ENCODE results near the gene ACAP2.

Gene ACAP2

DNA sequence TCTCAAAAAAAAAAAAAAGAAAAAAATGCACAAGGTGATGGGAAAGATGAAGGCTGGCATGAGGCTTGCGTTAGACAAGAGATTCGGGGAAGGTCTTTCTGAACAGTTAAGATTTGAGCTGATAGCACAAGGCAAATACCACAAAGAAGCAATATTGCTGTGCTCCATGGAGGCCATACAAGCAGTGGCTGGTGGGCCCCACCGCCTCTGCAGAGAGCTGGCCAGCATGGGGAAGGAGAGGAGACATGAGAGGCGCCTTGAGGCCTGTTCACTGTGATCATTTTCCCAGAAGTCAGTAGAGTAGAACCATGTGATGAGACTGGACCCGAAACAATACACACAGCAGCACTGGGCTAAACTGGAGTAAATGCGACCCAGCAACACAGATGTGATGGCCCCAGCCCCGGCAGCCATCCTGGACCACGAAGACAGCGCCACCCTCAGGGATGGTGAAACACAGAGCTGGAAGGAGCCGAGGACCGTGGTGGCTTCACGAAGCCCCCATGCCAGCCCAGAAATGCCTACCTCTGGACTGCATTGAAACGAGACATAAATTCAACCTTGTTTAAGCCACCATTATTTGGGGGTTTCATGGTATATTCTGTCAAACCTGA, 177.3 kb downstream of the ACAP2 start:
- peaks cover 16% of the 10 kb centered on the region for H3K79me2 ChIP-seq
- TF ChIP-seq, protein P1, sequence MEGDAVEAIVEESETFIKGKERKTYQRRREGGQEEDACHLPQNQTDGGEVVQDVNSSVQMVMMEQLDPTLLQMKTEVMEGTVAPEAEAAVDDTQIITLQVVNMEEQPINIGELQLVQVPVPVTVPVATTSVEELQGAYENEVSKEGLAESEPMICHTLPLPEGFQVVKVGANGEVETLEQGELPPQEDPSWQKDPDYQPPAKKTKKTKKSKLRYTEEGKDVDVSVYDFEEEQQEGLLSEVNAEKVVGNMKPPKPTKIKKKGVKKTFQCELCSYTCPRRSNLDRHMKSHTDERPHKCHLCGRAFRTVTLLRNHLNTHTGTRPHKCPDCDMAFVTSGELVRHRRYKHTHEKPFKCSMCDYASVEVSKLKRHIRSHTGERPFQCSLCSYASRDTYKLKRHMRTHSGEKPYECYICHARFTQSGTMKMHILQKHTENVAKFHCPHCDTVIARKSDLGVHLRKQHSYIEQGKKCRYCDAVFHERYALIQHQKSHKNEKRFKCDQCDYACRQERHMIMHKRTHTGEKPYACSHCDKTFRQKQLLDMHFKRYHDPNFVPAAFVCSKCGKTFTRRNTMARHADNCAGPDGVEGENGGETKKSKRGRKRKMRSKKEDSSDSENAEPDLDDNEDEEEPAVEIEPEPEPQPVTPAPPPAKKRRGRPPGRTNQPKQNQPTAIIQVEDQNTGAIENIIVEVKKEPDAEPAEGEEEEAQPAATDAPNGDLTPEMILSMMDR (IDR thresholded peaks at IDR 0.05): no peak

DNA sequence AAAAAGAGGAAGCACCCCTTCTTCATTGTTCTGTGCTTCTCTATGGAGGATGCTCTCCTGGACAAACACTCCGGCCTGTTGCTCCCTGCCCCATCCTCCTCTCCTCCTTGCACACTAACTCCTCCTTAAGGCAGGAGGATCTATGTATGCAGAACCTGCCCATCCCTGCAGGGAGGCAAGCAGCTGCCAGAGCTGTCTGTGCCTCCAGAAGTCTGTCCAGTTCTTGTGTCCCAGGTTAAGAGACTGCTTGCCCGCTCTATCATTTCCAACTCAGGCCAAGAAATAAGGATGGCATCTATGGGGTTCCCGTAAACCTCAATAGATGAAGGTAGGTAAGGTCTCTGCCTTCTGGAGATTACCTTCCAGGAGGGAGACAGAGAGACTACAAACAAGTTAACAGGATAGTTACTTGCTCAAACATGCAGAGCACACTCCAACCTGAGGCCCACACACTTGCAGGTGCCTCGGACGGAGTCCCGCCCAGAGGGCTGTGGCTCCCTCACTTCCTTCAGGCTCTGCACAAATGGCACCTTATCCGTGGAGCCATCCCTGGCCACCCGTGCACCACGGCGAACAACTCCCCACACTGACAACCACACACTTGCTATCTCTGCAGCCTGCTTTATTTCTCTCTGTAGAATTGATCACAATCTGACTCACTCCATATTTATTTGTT, 178.8 kb downstream of the ACAP2 start:
- Histone ChIP-seq H3K4me2 (ENCODE audit: low read length) (no peak overlapping the region), H2AFZ (no peak overlapping the region), H3K4me1 (peaks cover 3% of the 10 kb centered on the region), H3K27me3 (ENCODE audit: control insufficient read depth, insufficient read depth, low read length) (no peaks in the 10 kb centered on the region), H3K79me2 (peaks cover 8% of the 10 kb centered on the region), H3K9me3 (ENCODE audit: control insufficient read depth, low read length) (no peaks in the 10 kb centered on the region), H3K36me3 (ENCODE audit: control insufficient read depth, insufficient read depth, low read length) (no peaks in the 10 kb centered on the region), H3K4me3 (ENCODE audit: low read depth, low read length) (no peak overlapping the region), H3K9ac (no peak overlapping the region), H3K27ac (no peak overlapping the region)
- TF ChIP-seq, protein P1 (IDR thresholded peaks at IDR 0.05): no peak

More for the DNA sequence above, 177.3 kb downstream of the ACAP2 start:
- Histone ChIP-seq H3K9ac (no peak overlapping the region), H3K4me2 (ENCODE audit: low read length) (no peak overlapping the region), H3K4me3 (ENCODE audit: low read depth, low read length) (no peak overlapping the region), H2AFZ (no peak overlapping the region), H3K36me3 (ENCODE audit: control insufficient read depth, insufficient read depth, low read length) (no peaks in the 10 kb centered on the region), H3K9me3 (ENCODE audit: control insufficient read depth, low read length) (no peaks in the 10 kb centered on the region), H3K4me1 (peaks cover 5% of the 10 kb centered on the region), H3K27me3 (ENCODE audit: control insufficient read depth, insufficient read depth, low read length) (no peaks in the 10 kb centered on the region), H3K27ac (no peak overlapping the region)

DNA sequence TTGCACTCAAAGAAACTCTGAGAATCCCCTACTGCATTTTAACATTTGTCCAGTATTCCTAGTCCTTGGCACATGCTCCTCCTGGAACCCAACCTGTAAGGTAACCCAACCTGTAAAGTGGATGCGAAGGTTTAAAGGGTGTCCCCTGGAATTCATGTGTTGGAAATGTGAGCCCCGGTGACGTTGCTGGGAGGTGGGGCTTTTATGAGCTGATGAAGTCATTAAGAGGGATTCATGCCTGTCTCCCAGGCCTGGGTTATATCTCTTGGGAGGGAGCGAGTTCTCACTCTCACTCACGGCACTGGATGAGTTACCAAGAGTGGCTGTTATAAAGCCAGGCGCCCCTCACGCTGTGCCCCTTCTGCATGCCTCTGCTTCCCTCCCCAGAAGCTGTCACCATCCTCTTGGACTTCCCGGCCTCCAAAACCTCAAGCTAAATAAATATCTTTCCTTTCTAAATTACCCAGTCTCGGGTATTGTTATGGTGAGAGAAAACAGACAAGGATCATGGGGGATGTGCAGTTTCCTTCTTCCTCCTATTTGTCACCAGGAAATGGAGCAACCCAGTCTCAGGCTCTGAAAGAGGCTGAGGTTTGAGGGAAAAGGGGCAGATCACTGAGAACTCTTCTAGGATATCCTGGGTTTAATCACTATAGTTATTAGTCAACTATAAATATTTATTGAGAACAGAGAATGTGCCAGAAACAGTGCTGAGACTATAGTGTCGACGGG, 179.5 kb downstream of the ACAP2 start:
- no peak overlapping the region for H3K27ac ChIP-seq

DNA sequence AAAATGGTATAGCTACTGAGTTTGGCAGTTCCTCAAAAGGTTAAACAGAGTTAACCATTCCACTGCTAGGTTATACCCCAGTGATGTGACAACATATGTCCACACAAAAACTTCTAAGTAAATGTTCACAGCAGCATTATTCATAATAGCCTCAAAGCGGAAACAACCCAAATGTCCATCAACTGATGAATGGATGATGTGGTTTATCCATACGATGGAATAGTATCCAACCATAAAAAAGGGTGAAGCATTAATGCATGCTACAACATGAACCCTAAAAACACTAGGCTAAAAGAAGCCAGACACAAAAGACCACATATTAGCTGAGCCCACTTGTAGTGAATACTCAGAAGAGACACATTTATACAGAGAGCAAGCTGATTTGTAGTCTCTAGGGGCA, 180.9 kb downstream of the ACAP2 start:
- H3K4me1 ChIP-seq: peaks cover 22% of the 10 kb centered on the region
- no peaks in the 10 kb centered on the region for H3K27me3 ChIP-seq (ENCODE audit: control insufficient read depth, insufficient read depth, low read length)
- H3K27ac ChIP-seq: no peak overlapping the region
- no peak overlapping the region for H3K4me2 ChIP-seq (ENCODE audit: low read length)
- H3K36me3 ChIP-seq (ENCODE audit: control insufficient read depth, insufficient read depth, low read length): no peaks in the 10 kb centered on the region
- H2AFZ ChIP-seq: no peak overlapping the region
- H3K79me2 ChIP-seq: peaks cover 11% of the 10 kb centered on the region
- H3K9ac ChIP-seq: no peak overlapping the region
- TF ChIP-seq, protein P1 (IDR thresholded peaks at IDR 0.05): no peak
- no peak overlapping the region for H3K4me3 ChIP-seq (ENCODE audit: low read depth, low read length)
- no peaks in the 10 kb centered on the region for H3K9me3 ChIP-seq (ENCODE audit: control insufficient read depth, low read length)

More for the DNA sequence above, 179.5 kb downstream of the ACAP2 start:
- no peak overlapping the region for H3K4me3 ChIP-seq (ENCODE audit: low read depth, low read length)
- H3K4me1 ChIP-seq: peaks cover 10% of the 10 kb centered on the region
- TF ChIP-seq, protein P1 (IDR thresholded peaks at IDR 0.05): no peak
- no peaks in the 10 kb centered on the region for H3K9me3 ChIP-seq (ENCODE audit: control insufficient read depth, low read length)
- H2AFZ ChIP-seq: no peak overlapping the region
- no peaks in the 10 kb centered on the region for H3K36me3 ChIP-seq (ENCODE audit: control insufficient read depth, insufficient read depth, low read length)
- H3K9ac ChIP-seq: no peak overlapping the region
- peaks cover 4% of the 10 kb centered on the region for H3K79me2 ChIP-seq
- no peaks in the 10 kb centered on the region for H3K27me3 ChIP-seq (ENCODE audit: control insufficient read depth, insufficient read depth, low read length)
- H3K4me2 ChIP-seq (ENCODE audit: low read length): no peak overlapping the region
